Measurements from ENCODE around the gene GSTM4.
A peak's percentile ranks its signal among the peaks of the same experiment; 100 is the strongest.

Gene GSTM4

DNA sequence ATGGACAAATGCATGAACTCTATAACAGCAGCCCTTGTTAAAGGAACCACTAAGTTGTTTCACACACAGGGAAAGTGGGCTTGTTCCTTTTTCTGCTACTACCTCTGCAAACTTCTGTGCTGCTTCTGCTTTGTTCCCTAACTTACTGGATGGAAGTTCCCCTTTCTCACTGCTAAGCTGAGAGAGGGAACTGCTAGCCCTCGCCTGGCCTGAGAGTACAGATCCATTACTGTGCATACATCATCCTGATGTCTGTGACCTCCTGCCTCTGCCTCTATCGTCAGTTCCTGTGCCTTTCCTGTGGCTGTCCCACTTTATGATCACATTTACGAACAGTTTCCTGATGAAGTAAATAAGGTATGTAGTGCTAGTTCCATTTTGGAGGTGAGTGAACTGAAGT is 40.0 kb upstream of the GSTM4 start:
- Histone ChIP-seq H3K36me3 (no peaks in the 10 kb centered on the region), H3K4me3 (ENCODE audit: low read depth, low read length) (no peak overlapping the region), H3K9me3 (no peaks in the 10 kb centered on the region), H3K4me1 (peaks cover 29% of the 10 kb centered on the region), H3K27me3 (no peaks in the 10 kb centered on the region)
- DNase-seq: no peak
- TF ChIP-seq, protein P1, sequence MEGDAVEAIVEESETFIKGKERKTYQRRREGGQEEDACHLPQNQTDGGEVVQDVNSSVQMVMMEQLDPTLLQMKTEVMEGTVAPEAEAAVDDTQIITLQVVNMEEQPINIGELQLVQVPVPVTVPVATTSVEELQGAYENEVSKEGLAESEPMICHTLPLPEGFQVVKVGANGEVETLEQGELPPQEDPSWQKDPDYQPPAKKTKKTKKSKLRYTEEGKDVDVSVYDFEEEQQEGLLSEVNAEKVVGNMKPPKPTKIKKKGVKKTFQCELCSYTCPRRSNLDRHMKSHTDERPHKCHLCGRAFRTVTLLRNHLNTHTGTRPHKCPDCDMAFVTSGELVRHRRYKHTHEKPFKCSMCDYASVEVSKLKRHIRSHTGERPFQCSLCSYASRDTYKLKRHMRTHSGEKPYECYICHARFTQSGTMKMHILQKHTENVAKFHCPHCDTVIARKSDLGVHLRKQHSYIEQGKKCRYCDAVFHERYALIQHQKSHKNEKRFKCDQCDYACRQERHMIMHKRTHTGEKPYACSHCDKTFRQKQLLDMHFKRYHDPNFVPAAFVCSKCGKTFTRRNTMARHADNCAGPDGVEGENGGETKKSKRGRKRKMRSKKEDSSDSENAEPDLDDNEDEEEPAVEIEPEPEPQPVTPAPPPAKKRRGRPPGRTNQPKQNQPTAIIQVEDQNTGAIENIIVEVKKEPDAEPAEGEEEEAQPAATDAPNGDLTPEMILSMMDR (IDR thresholded peaks at IDR 0.05; ENCODE audit: low read depth, low read length): no peak

DNA sequence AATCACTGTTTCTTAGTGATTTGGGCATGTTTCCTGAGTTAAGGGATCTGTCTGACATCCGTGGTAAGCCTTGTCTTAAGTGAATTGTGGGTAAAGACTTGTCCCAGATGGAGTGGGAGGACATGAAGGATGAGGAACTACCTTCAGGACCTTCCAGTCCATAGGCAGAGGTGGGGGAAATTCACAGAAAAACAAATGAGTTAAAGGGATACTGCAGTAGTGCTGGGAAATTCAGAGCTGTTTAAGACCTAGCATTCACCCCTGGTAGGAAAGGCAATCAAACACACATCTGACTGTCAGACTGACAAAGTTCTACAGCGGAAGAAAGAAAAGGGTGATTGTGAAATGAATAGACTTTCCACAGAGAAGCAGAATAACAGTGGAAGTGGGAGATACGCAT is 39.5 kb upstream of the GSTM4 start:
- H3K9me3 ChIP-seq: no peaks in the 10 kb centered on the region

DNA sequence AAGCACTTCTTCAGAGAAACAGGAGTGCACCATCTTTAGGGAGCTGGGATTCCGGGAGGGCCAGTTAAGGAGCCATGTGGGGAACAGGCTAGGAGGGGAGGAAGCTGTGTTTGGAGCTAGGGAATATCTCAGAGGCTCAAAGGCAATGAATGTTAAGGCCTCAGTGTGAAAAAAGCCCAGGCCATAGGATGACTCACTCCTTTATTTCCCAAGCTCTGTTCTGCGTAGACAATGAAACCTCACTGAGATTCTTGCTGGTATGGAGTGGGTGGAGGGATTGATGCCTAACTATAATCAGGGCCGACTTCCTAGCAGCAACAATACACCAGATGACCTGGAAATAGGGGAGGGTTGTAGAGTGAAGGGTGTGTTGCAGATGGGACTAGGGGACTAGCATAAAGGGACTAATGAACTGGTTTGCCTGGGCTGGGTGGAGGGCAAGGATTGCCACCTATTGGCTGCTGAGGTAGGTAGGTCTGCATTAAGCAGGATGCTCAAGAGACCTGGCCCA is 38.6 kb upstream of the GSTM4 start:
- Histone ChIP-seq H3K9me3 (no peaks in the 10 kb centered on the region), H3K36me3 (peaks cover under 1% of the 10 kb centered on the region; the same call in 1 of the 2 replicates), H3K4me1 (peaks cover 32% of the 10 kb centered on the region), H3K27me3 (no peaks in the 10 kb centered on the region), H3K4me3 (ENCODE audit: low read depth, low read length) (no peak overlapping the region)
- peak; percentile 39 for DNase-seq
- TF ChIP-seq, protein P1 (IDR thresholded peaks at IDR 0.05; ENCODE audit: low read depth, low read length): peak; percentile 21; the same call in 1 of the 2 replicates

More for the DNA sequence above, 39.5 kb upstream of the GSTM4 start:
- Histone ChIP-seq H3K27me3 (no peaks in the 10 kb centered on the region), H3K36me3 (no peaks in the 10 kb centered on the region), H3K4me3 (ENCODE audit: low read depth, low read length) (no peak overlapping the region), H3K4me1 (peaks cover 29% of the 10 kb centered on the region)
- TF ChIP-seq, protein P1 (IDR thresholded peaks at IDR 0.05; ENCODE audit: low read depth, low read length): no peak
- no peak for DNase-seq

DNA sequence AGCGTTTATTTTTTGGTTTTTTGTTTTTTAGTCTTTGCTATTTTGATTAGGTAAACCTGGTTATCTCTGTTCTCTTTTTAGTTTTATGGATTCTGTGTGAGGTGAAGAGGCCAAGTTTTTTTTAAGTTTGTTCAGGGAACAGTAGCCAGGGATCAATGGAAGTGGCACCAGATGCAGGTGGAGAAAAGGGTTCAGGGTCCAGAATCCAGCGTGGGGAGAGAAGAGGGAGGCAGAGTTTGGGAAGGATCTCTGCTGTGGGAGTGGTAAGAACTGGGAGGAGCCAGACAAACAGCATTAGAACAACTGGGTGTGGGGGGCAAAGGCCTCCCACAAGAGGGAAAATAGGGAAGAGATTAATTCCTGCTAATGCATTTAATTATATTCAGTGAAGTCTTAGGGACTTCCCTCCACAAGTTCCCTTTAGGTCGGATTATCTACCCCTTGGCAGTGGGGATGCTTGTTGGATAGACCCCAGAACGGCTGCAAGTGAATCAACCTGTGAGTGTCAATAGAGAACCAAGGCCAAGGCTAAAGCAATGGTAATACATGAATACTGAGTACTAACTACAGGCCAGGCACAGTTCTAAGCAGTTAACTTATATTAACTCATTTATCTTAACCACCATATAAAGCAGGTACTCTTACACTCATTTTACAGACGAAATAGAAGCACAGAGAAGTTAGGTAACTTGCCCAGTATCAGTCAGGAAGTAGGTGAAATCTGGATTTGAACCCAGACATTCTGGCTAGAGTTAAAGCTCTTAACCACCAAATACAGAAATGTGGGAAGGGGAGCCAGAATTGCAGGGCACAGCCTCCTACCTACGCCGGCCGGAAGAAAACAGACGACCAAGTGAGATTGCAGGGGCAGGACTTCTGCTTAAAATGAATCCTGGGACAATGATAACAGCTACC is 37.0 kb upstream of the GSTM4 start:
- H3K36me3 ChIP-seq: peaks cover 3% of the 10 kb centered on the region; the same call in 1 of the 2 replicates
- no peaks in the 10 kb centered on the region for H3K27me3 ChIP-seq
- no peaks in the 10 kb centered on the region for H3K9me3 ChIP-seq
- DNase-seq: no peak
- H3K4me1 ChIP-seq: peaks cover 46% of the 10 kb centered on the region
- TF ChIP-seq, protein P1 (IDR thresholded peaks at IDR 0.05; ENCODE audit: low read depth, low read length): no peak
- H3K4me3 ChIP-seq (ENCODE audit: low read depth, low read length): peak overlapping the region; percentile 98

DNA sequence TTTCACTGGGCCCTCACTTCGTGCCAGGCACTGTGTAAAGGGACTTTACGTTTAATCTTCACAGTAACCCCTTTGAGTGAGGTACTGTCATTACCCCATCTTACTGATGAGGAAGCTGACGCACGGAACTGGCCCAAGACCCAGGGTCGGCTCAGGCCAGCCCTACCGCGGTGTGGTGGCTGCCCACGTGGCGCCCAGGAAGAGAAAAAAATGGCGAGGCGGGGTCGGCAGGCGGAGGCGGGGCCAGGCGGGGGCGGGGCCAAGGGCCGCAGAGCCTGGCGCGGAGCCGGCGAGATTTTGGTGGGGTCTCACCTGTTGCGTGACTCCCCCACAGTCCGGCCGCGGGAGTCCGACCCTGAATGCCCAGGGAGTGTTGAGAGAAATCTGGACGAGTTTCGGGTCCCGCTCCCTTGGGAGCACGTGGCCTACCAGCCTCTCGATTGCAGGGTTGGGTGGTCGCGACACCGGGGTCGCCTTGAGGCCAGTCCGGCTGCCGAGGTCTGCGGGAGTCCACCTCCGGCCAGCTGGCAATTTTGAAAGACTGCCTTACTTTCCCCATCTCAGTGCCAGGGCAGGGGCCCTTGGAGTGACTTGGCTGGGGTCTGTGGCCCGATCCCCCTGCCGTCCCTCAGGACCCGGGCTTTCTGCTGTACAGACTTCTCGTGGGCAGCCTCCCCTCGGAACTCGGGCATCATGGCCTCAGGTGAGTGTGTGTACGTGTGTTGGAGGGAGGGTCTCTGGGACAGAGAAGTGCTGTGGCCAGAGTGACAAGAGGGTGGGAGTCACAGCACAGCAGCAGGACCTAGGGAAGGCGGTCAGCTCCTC is 36.1 kb upstream of the GSTM4 start, which contains the start of the genes AMPD2 and GNAT2:
Gene AMPD2, plus strand, starts transcription at position 262 of the 825 bp plus-strand sequence. CDS start 1,339 bp downstream, outside the sequence.
Gene GNAT2, minus strand, starts transcription at position 41 of the 825 bp plus-strand sequence. CDS start 6,746 bp downstream, outside the sequence.
- TF ChIP-seq, protein P1 (IDR thresholded peaks at IDR 0.05; ENCODE audit: low read depth, low read length): no peak
- H3K4me3 ChIP-seq (ENCODE audit: low read depth, low read length): peak within 1 kb of the TSS; percentile 98
- no peaks in the 10 kb centered on the region for H3K9me3 ChIP-seq
- peak; percentile 84 for DNase-seq
- H3K27me3 ChIP-seq: no peaks in the 10 kb centered on the region
- peaks cover 54% of the 10 kb centered on the region for H3K4me1 ChIP-seq
- H3K36me3 ChIP-seq: peaks cover 3% of the 10 kb centered on the region; the same call in 1 of the 2 replicates
